Kidney (tissue), 14 donors: Measurements from ENCODE around the gene SPRED3. TPM values are rescaled to one million over a fixed set of nuclear protein-coding genes. Genes with fewer than 3 reads are reported as not detected.

Experiments used
- DNase-seq, 5 donors: peaks; one replicate each; pipeline ENCODE4 v3.0.0-alpha.2; 2013 to 2020
- FAIRE-seq: peaks from 2 replicates; lab custom pipeline; 2012; peaks lifted over from hg19 to GRCh38; lab: Jason Lieb, UNC
- H3K27ac ChIP-seq, 2 donors: one replicate each; pipeline ENCODE4 v1.7.0; 2013; ENCODE audit warnings: low read depth in 2 of 2, low read length in 2 of 2, inconsistent platforms in 1 of 2
- H3K27me3 ChIP-seq: one replicate; pipeline ENCODE4 v1.7.1; 2013; ENCODE audit warnings: low read length, inconsistent platforms; ENCODE audit not compliant: control insufficient read depth, insufficient read depth
- H3K36me3 ChIP-seq, 3 donors: one replicate each; pipeline versions ENCODE4 v1.7.0 to v1.7.1; 2013; ENCODE audit warnings: low read length in 3 of 3, control low read depth in 1 of 3, inconsistent platforms in 1 of 3; ENCODE audit not compliant: insufficient read depth in 3 of 3, control insufficient read depth in 2 of 3
- H3K4me1 ChIP-seq, 3 donors: one replicate each; pipeline versions ENCODE4 v1.7.0 to v1.7.1; 2013; ENCODE audit warnings: low read length in 3 of 3, inconsistent platforms in 1 of 3, low read depth in 1 of 3; ENCODE audit not compliant: control insufficient read depth in 2 of 3, insufficient read depth in 2 of 3
- H3K4me3 ChIP-seq, 3 donors: one replicate each; pipeline versions ENCODE4 v1.7.0 to v1.8.1; 2013; ENCODE audit warnings: low read length in 3 of 3, control low read depth in 1 of 3, inconsistent platforms in 1 of 3
- H3K9ac ChIP-seq, 3 donors: one replicate each; pipeline versions ENCODE4 v1.7.0 to v1.7.1; 2013; ENCODE audit warnings: low read length in 3 of 3, control low read depth in 1 of 3, inconsistent platforms in 1 of 3
- H3K9me3 ChIP-seq, 3 donors: one replicate each; pipeline versions ENCODE4 v1.7.0 to v1.7.1; 2013; ENCODE audit warnings: low read length in 3 of 3, control low read depth in 1 of 3, inconsistent platforms in 1 of 3; ENCODE audit not compliant: control insufficient read depth in 2 of 3, insufficient read depth in 1 of 3
- intact Hi-C: fragments of 100-400 bp; cut with DNase I; formaldehyde crosslinking; loops from one replicate; pipeline ENCODE4 v1.11.1; 2022
- polyA plus RNA-seq: library from polyadenylated mRNA; stranded (reverse); fragments of 350-450 nt; fragmentation: Illumina TruSeq; extraction: RNeasy Lipid Tissue Mini Kit (QIAGEN cat#74804); gene quantifications from one replicate; pipeline ENCODE4 v1.2.3, GENCODE V29; 2014; ENCODE audit warnings: low read depth, low replicate concordance; ENCODE audit not compliant: insufficient read depth
- total RNA-seq: library from RNA; stranded (reverse); fragmentation: NEBNext Ultra II Directional; extraction: Animal tissue kit (Norgen Biotek cat#: 25700); gene quantifications from one replicate; pipeline ENCODE4 v1.2.1, GENCODE V29; 2021
- TF ChIP-seq, protein P1 (sequence below): IDR thresholded peaks from 3 replicates; pipeline ENCODE4 v1.5.1; 2012; ENCODE audit warnings: mild to moderate bottlenecking, moderate library complexity, borderline replicate concordance; ENCODE audit not compliant: insufficient read depth; ENCODE audit errors: extremely low read depth
- donor health status: control.
- donor health status: control.
- donor health status: control.
- donor health status: control.
- donor health status: control.
- donor health status: DM: yes; HTN: yes; CAD: no.
- donor health status: Normal renal cell carcinoma (clear cell type).

SPRED3 gene
- total and polyA plus RNA-seq, 2 donors from 2014 or later, result 0.17 to 8.7 TPM

DNA sequence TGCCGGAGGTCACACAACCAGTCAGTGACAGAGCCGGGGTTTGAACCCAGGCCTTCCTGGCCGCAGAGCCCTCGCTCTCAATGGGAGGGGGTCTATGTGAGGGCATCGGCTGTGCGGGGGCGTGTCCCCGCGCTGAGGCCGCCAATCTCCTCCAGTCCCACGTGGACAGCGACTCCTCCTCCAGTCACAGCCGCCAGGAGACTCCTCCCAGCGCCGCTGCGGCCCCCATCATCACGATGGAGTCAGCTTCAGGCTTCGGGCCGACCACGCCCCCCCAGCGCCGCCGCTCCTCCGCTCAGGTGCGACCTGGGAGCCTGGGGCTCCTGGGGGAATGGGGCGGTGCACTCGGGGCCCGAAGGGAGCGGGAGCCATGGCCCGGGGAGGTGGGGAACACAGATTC, 6.0 kb downstream of the SPRED3 start:
- no peak for FAIRE-seq
- peak in 4 of 5 donors; percentile 83 to 92 (median 88) for DNase-seq

DNA sequence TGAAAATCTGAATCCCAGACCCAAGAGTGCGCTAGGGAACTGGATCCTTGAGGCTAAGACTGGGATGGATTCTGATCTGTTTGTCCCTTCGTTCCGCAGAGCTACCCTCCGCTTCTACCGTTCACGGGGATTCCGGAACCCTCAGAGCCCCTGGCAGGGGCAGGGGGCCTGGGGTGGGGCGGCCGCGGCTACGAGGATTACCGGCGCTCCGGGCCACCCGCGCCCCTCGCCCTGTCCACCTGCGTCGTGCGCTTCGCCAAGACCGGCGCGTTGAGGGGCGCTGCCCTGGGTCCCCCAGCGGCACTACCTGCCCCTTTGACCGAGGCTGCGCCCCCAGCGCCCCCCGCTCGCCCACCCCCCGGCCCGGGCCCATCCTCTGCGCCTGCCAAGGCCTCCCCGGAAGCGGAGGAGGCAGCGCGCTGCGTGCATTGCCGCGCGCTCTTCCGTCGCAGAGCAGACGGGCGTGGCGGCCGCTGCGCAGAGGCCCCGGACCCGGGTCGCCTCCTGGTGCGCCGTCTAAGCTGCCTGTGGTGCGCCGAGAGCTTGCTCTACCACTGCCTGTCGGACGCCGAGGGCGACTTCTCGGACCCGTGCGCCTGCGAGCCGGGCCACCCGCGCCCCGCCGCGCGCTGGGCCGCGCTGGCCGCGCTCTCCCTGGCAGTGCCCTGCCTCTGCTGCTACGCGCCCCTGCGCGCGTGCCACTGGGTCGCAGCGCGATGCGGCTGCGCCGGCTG, 7.1 kb downstream of the SPRED3 start:
- H3K36me3 ChIP-seq, result no peaks in the 10 kb centered on the region
- intact Hi-C loops, result loop anchor here (10.0 kb wide), 1 partner anchor 229 kb away; no protein-coding TSS in a partner anchor
- no peak for FAIRE-seq
- H3K27me3 ChIP-seq, result peaks cover 13% of the 10 kb centered on the region
- no peak overlapping the region for H3K9ac ChIP-seq
- DNase-seq, result peak in 3 of 5 donors; percentile 31 to 64 (median 59)
- TF ChIP-seq, protein P1, sequence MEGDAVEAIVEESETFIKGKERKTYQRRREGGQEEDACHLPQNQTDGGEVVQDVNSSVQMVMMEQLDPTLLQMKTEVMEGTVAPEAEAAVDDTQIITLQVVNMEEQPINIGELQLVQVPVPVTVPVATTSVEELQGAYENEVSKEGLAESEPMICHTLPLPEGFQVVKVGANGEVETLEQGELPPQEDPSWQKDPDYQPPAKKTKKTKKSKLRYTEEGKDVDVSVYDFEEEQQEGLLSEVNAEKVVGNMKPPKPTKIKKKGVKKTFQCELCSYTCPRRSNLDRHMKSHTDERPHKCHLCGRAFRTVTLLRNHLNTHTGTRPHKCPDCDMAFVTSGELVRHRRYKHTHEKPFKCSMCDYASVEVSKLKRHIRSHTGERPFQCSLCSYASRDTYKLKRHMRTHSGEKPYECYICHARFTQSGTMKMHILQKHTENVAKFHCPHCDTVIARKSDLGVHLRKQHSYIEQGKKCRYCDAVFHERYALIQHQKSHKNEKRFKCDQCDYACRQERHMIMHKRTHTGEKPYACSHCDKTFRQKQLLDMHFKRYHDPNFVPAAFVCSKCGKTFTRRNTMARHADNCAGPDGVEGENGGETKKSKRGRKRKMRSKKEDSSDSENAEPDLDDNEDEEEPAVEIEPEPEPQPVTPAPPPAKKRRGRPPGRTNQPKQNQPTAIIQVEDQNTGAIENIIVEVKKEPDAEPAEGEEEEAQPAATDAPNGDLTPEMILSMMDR, result no peak
- H3K27ac ChIP-seq, result no peak overlapping the region
- H3K4me1 ChIP-seq, result no peaks in the 10 kb centered on the region
- H3K4me3 ChIP-seq, result no peak overlapping the region
- H3K9me3 ChIP-seq, result no peaks in the 10 kb centered on the region

More for the DNA sequence above, 6.0 kb downstream of the SPRED3 start:
- Histone ChIP-seq H3K4me3 (no peak overlapping the region), H3K27me3 (peaks cover 13% of the 10 kb centered on the region), H3K27ac (no peak overlapping the region), H3K9ac (no peak overlapping the region), H3K4me1 (no peaks in the 10 kb centered on the region), H3K9me3 (no peaks in the 10 kb centered on the region), H3K36me3 (no peaks in the 10 kb centered on the region)
- intact Hi-C loops, result loop anchor here (10.0 kb wide), 1 partner anchor 230 kb away; no protein-coding TSS in a partner anchor
- TF ChIP-seq, protein P1, result no peak

DNA sequence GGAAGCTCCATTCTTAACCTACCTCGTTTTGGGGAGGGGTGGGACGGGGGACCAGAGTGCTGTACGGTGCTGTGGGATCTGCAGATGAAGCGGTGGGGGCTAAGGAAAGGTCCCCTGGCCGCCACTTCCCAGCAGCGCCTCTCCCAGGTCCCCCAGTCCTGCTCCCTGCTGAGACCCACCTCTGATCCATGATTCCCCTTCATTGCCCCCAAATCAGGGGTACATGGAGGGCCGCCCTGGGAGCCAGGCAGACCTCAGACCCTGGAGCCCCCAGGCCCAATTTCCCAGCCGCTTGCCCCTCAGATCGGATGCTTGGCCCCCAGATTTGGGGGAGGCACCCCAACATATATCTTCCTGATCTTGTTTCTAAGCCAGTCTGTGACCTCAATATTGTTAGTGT, 10.6 kb downstream of the SPRED3 start:
- FAIRE-seq (no peak), DNase-seq (no peak)
- Histone ChIP-seq H3K36me3 (no peaks in the 10 kb centered on the region), H3K27ac (no peak overlapping the region), H3K27me3 (peaks cover 9% of the 10 kb centered on the region), H3K9ac (no peak overlapping the region), H3K4me1 (no peaks in the 10 kb centered on the region), H3K9me3 (no peaks in the 10 kb centered on the region), H3K4me3 (no peak overlapping the region)
- TF ChIP-seq, protein P1, result no peak
- intact Hi-C loops, result loop anchor here (10.0 kb wide), 1 partner anchor 226 kb away; no protein-coding TSS in a partner anchor
